Keratinocyte (primary cell): ENCODE data around the gene LOXHD1.

Experiments used
- EZH2 ChIP-seq: IDR thresholded peaks from one replicate; pipeline ENCODE4 v1.6.1; 2012; ENCODE audit warnings: inconsistent platforms, mild to moderate bottlenecking, low read length, moderate library complexity
- TF ChIP-seq, protein P1 (sequence below), 3 experiments: IDR thresholded peaks in 1 of 3; conservative IDR thresholded peaks in 1 of 3; optimal IDR thresholded peaks in 1 of 3; 2 replicates in 2 of 3; 3 replicates in 1 of 3; pipeline versions ENCODE3 to v1.5.1; 2011; ENCODE audit warnings: low read length in 3 of 3, mild to moderate bottlenecking in 3 of 3, moderate library complexity in 2 of 3, control low read depth in 1 of 3, inconsistent platforms in 1 of 3; ENCODE audit not compliant: insufficient read depth in 2 of 3; ENCODE audit errors: extremely low read depth in 1 of 3

DNA sequence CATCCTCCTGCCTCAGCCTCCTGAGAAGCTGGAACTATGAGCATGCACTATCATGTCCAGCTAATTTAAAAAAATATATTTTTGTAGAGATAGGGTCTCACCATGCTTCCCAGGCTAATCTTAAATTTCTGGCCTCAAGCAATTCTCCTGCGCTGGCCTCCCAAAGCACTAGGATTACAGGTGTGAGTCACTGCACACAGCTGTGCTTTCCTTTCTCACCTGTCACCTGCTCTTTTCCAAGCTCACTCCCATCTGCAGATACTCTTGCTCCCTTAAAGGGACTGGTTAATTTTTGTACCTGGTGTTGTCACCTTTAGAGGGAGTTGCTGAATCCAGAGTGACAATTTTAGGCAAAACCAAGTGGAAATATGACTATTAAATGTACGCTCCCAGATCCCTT, 178.2 kb downstream of the LOXHD1 start:
- no peak for TF ChIP-seq EZH2
- TF ChIP-seq, protein P1, sequence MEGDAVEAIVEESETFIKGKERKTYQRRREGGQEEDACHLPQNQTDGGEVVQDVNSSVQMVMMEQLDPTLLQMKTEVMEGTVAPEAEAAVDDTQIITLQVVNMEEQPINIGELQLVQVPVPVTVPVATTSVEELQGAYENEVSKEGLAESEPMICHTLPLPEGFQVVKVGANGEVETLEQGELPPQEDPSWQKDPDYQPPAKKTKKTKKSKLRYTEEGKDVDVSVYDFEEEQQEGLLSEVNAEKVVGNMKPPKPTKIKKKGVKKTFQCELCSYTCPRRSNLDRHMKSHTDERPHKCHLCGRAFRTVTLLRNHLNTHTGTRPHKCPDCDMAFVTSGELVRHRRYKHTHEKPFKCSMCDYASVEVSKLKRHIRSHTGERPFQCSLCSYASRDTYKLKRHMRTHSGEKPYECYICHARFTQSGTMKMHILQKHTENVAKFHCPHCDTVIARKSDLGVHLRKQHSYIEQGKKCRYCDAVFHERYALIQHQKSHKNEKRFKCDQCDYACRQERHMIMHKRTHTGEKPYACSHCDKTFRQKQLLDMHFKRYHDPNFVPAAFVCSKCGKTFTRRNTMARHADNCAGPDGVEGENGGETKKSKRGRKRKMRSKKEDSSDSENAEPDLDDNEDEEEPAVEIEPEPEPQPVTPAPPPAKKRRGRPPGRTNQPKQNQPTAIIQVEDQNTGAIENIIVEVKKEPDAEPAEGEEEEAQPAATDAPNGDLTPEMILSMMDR (optimal IDR thresholded peaks at IDR 0.05 in 1 of 3, IDR thresholded peaks at IDR 0.05 in 1 of 3, conservative IDR thresholded peaks at IDR 0.05 in 1 of 3; ENCODE audit: extremely low read depth in 1 of 3, insufficient read depth in 2 of 3, low read length in 3 of 3), result no peak
